ENCODE data around the gene TIMM13.
"Not testable (repeated sequence)": the region's sequence is repeated elsewhere in the genome, so short reads cannot be mapped to it uniquely, and the experiment has no call there.

The TIMM13 gene

DNA sequence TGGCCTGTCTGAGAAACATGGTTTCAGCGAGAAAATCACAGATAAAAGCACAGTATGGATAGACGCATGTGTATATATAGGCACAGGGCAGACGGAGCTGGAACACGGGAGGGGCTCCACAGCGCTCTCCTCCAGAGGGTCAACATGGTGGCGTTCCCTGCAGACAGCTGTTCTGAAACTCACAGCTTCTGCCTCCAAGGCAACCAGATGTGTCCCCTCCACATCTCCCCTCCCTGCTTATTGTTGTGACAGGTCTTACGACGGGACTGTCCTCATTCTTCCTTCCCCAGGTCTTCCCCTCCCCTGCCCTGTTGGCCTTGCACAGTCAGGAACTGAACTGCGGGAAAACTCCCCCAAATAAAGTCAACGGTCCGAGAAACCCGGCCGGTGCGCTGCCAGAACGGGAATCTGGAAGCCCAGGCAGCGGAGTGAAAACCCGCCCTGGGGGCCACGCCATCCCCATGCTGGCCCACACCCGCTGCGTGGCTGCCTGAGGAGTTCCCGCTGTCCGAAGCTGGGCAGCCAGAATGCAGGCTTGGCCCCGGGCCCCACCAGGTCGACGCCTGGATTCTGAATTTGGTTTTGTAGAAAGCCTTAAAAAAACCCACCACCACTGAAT lies 2.6 kb upstream of the TIMM13 start:
- no peak for DNase-seq

DNA sequence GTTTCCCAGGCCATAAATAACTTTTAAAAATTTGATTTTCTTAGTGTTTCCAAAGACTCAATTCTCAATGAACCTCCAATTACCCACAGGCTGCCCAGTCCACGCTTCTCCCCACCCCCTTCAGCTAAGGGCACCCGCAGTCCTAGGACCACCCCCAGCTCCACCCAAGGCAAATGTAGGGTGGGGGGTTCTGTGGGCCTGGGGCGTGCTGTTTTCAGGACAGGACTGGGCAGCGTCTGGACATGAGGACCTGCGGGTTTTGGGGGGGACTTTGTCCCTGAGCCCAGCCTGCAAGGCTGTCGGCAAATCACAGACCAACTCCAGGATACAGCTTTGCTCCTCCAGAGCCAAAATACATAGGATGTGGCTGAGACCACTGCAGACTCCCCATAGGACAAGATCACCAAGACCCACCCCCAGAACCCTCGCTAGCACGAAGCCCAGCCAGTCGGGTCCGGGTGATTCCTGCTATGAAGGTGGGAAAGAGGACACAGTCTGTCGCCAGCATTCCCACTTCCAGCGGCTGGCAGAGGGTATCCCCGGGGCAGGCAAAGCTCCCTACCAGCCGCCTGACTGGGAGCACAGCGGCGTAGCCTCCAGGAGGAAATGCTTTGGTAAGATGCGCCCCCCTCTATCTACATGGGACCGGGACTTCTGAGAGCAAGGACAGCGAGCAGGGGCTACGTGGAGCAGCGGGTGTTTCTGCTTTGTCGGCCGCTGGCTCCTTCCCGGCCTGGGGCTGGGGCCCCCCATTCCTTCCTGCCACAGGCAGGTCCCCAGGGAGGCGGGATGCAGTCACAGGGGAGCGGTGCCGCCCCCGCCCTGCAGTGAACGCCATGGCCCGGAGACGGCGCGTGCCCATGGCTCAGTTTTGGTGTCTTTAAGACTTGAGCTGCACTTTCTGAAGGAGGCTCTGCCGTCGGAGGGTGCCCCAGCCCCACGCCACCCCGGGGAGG lies 1.6 kb upstream of the TIMM13 start:
- no peak for DNase-seq

- DNase-seq, result no peak
These were observed 920 bp upstream of the TIMM13 start for GRCh38 chr19:2428321-2428690.

DNA sequence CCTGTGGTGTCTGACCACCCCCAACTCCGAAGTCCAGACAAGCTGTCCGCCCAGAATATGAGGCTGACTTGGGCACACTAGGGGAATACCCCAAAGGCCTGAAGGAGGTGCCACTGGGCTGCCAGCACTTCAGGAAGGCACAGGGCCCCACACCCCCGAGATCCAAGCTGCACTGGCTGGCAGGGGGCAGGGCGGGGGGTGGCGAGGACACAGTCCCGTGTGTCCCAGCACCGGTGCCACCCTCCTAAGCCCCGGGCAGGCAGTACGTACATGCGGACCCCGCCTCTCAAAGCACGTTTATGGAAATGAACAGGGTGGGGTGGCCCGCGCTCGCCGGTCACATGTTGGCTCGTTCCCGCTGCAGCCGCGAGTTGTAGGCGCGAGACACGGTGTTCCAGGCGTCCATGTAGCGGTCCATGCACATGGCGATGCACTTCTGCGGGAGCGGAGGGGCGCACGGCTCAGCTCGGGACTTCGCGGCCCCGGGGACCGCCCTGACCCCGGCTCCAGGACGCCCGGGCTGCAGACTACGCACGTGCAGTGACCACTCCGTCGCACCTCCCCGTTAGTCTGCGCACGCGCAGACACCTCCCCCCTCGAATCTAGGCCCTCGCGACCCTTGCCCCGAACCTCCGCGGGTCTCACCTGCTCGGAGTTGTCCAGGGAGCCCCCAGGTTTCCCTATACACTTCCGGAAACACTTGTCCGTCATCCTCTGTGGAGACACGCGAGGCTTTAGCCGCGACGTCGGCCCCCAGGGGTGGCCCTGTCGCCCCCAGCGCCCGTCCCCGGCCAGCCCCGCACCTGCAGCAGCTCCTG lies 566 bp downstream of the TIMM13 start:
- DNase-seq, result peak; percentile 41 to 49

GRCh38 chr19:2425622-2426581 lies 1.5 kb downstream of the TIMM13 start:
- no peak for DNase-seq

DNA sequence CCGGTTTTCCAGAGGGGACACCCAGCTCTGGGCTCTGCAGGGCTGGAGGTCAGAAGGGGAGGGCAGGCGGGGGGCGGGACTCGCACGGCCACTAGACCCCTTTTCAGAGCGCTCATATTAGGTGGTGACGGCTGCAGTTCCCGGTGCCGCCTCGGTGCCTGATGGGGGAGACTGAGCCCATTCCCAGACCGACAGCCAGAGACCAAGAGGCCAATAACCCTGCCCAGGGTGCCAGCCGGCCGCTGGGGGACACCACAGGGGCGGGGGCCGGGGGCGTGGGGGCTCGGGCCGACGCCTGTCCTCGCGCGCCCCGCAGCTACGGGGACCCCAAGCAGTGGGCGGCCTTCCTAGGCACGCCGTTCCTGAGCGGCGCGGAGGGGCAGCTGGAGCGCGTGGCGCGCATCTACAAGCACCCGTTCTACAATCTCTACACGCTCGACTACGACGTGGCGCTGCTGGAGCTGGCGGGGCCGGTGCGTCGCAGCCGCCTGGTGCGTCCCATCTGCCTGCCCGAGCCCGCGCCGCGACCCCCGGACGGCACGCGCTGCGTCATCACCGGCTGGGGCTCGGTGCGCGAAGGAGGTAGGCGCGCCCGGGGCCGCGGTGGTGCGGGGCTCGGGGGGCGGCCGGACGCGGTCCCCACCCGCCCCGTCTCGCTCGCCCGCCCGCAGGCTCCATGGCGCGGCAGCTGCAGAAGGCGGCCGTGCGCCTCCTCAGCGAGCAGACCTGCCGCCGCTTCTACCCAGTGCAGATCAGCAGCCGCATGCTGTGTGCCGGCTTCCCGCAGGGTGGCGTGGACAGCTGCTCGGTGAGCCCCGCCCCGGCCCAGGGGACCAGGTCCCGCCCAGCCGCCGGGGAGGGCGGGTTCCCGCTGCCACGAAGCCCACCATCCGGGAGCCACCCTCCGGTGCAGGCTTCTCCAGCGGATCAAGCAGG lies 2.4 kb downstream of the TIMM13 start:
- no peak for DNase-seq

GRCh38 chr19:2423915-2424685 lies 3.3 kb downstream of the TIMM13 start:
- DNase-seq, result no peak

DNA sequence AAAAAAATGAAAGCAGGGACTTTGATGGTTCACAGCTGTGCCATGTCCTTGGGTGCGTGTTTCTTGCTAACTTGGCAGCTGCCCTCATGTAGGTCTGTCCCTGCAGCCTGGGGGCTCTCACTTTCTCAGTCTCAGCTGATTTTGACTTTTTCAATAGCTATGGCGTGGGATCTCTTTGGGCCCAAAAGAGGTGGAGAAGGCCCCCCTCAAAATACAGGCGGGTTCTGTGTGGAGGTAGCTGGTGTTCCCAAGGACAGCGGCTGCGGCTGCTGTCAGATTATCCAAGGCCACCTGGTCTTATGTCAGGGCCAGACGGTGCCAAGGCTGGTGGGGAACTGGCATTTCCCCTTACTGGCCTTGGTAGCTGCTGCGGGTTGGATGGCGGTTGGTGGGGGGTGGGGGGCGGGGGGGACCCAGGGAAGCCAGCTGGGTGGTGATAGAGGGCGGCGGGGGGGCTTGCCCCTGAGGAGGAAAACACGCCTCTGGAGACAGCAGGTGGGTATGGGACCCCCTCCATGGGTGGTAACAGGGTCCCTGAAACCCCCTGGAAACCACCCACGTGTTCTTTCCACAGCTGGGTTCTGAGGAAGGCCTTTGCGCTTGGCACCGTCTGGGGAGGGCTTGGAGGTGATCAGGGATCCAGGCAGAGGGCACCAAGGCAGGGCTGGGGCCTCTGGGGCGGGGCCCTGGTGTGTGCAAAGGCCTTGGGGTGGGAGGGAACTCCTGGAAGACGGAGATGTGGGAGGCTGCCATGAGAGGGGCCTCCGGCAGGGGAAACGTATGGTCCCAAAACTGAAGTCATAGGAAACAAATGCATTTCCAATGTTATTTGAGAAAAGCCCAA lies 4.1 kb downstream of the TIMM13 start:
- DNase-seq, result no peak

GRCh38 chr19:2421581-2422306 lies 5.6 kb downstream of the TIMM13 start:
- no peak for DNase-seq

GRCh38 chr19:2420490-2420889 lies 6.9 kb downstream of the TIMM13 start:
- DNase-seq, result no peak

- no peak for DNase-seq
These were observed 7.6 kb downstream of the TIMM13 start for GRCh38 chr19:2419754-2420153.

GRCh38 chr19:2417881-2418406 lies 9.4 kb downstream of the TIMM13 start:
- no peak for DNase-seq

- DNase-seq, result not testable (repeated sequence)
These were observed 9.9 kb downstream of the TIMM13 start for GRCh38 chr19:2417436-2417835.

GRCh38 chr19:2416321-2417097 lies 10.9 kb downstream of the TIMM13 start:
- DNase-seq, result no peak

GRCh38 chr19:2415973-2416319 lies 11.4 kb downstream of the TIMM13 start:
- DNase-seq, result no peak

GRCh38 chr19:2415281-2415972 lies 12.0 kb downstream of the TIMM13 start:
- no peak for DNase-seq

DNA sequence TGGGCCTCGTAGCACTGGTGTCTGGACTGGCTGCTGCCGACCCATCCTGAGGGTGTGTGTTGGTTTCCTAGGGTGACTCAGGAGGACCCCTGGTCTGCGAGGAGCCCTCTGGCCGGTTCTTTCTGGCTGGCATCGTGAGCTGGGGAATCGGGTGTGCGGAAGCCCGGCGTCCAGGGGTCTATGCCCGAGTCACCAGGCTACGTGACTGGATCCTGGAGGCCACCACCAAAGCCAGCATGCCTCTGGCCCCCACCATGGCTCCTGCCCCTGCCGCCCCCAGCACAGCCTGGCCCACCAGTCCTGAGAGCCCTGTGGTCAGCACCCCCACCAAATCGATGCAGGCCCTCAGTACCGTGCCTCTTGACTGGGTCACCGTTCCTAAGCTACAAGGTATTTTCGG lies 13.8 kb downstream of the TIMM13 start:
- no peak for DNase-seq

Data from stimulated activated CD4-positive, alpha-beta T cell treated with anti-CD3 and anti-CD28 coated beads, Interleukin-2, amount 100 ng/mL, for 48 hours (primary cell).